Measurements from ENCODE around the gene HSF5.

Gene HSF5

GRCh38 chr17:58436245-58436644, 52.0 kb downstream of the HSF5 start:
- H3K36me3 ChIP-seq (ENCODE audit: low read depth): no peaks in the 10 kb centered on the region
- DNase-seq (ENCODE audit: low spot score) (no peak), ATAC-seq (ENCODE audit: low read depth) (no peak)
- no peak overlapping the region for H3K27ac ChIP-seq (ENCODE audit: poor library complexity, severe bottlenecking)
- no peaks in the 10 kb centered on the region for H3K9me3 ChIP-seq (ENCODE audit: severe bottlenecking)
- no peak overlapping the region for H3K4me3 ChIP-seq (ENCODE audit: severe bottlenecking)
- no peak for TF ChIP-seq CTCF (IDR thresholded peaks at IDR 0.05; ENCODE audit: poor library complexity, severe bottlenecking)
- peaks cover 18% of the 10 kb centered on the region for H3K27me3 ChIP-seq (ENCODE audit: insufficient read depth, poor library complexity, severe bottlenecking)
- H3K4me1 ChIP-seq (ENCODE audit: insufficient read depth, poor library complexity, severe bottlenecking): no peaks in the 10 kb centered on the region

- peak; percentile 24 for TF ChIP-seq CTCF (IDR thresholded peaks at IDR 0.05; ENCODE audit: poor library complexity, severe bottlenecking)
Measured at GRCh38 chr17:58432806-58433573, 55.2 kb downstream of the HSF5 start.

GRCh38 chr17:58427807-58428206, 60.4 kb downstream of the HSF5 start:
- Histone ChIP-seq H3K9me3 (ENCODE audit: severe bottlenecking) (no peaks in the 10 kb centered on the region), H3K36me3 (ENCODE audit: low read depth) (no peaks in the 10 kb centered on the region), H3K27me3 (ENCODE audit: insufficient read depth, poor library complexity, severe bottlenecking) (no peaks in the 10 kb centered on the region), H3K27ac (ENCODE audit: poor library complexity, severe bottlenecking) (no peak overlapping the region), H3K4me3 (ENCODE audit: severe bottlenecking) (no peak overlapping the region), H3K4me1 (ENCODE audit: insufficient read depth, poor library complexity, severe bottlenecking) (no peaks in the 10 kb centered on the region)
- TF ChIP-seq CTCF (IDR thresholded peaks at IDR 0.05; ENCODE audit: poor library complexity, severe bottlenecking): no peak
- no peak for DNase-seq (ENCODE audit: low spot score)
- ATAC-seq (ENCODE audit: low read depth): no peak

More at GRCh38 chr17:58432806-58433573, 55.2 kb downstream of the HSF5 start:
- Histone ChIP-seq H3K4me1 (ENCODE audit: insufficient read depth, poor library complexity, severe bottlenecking) (no peaks in the 10 kb centered on the region), H3K36me3 (ENCODE audit: low read depth) (no peaks in the 10 kb centered on the region), H3K9me3 (ENCODE audit: severe bottlenecking) (no peaks in the 10 kb centered on the region), H3K4me3 (ENCODE audit: severe bottlenecking) (no peak overlapping the region), H3K27ac (ENCODE audit: poor library complexity, severe bottlenecking) (no peak overlapping the region), H3K27me3 (ENCODE audit: insufficient read depth, poor library complexity, severe bottlenecking) (peaks cover 5% of the 10 kb centered on the region)
- no peak for ATAC-seq (ENCODE audit: low read depth)
- DNase-seq (ENCODE audit: low spot score): no peak

- Histone ChIP-seq H3K4me1 (ENCODE audit: insufficient read depth, poor library complexity, severe bottlenecking) (peaks cover 6% of the 10 kb centered on the region), H3K27ac (ENCODE audit: poor library complexity, severe bottlenecking) (no peak overlapping the region), H3K9me3 (ENCODE audit: severe bottlenecking) (no peaks in the 10 kb centered on the region), H3K36me3 (ENCODE audit: low read depth) (no peaks in the 10 kb centered on the region), H3K4me3 (ENCODE audit: severe bottlenecking) (no peak overlapping the region), H3K27me3 (ENCODE audit: insufficient read depth, poor library complexity, severe bottlenecking) (no peaks in the 10 kb centered on the region)
- DNase-seq (ENCODE audit: low spot score) (no peak), ATAC-seq (ENCODE audit: low read depth) (no peak)
- no peak for TF ChIP-seq CTCF (IDR thresholded peaks at IDR 0.05; ENCODE audit: poor library complexity, severe bottlenecking)
Measured at GRCh38 chr17:58421711-58422110, 66.5 kb downstream of the HSF5 start.

- ATAC-seq (ENCODE audit: low read depth) (no peak), DNase-seq (ENCODE audit: low spot score) (no peak)
- Histone ChIP-seq H3K4me3 (ENCODE audit: severe bottlenecking) (no peak overlapping the region), H3K9me3 (ENCODE audit: severe bottlenecking) (no peaks in the 10 kb centered on the region), H3K4me1 (ENCODE audit: insufficient read depth, poor library complexity, severe bottlenecking) (peaks cover 6% of the 10 kb centered on the region), H3K36me3 (ENCODE audit: low read depth) (no peaks in the 10 kb centered on the region), H3K27me3 (ENCODE audit: insufficient read depth, poor library complexity, severe bottlenecking) (no peaks in the 10 kb centered on the region), H3K27ac (ENCODE audit: poor library complexity, severe bottlenecking) (no peak overlapping the region)
- no peak for TF ChIP-seq CTCF (IDR thresholded peaks at IDR 0.05; ENCODE audit: poor library complexity, severe bottlenecking)
Measured at GRCh38 chr17:58420827-58421226, 67.4 kb downstream of the HSF5 start.

Measured in RWPE2 (cell line).